Epithelial cell of proximal tubule (primary cell): ENCODE results near the gene RAPGEFL1. TPM values are rescaled to one million over a fixed set of nuclear protein-coding genes. Genes with fewer than 3 reads are reported as not detected.

Experiments
- DNase-seq: peaks from one replicate; pipeline ENCODE4 v3.0.0-alpha.2; 2011; ENCODE audit warnings: low read depth
- H3K4me3 ChIP-seq: 2 replicates; pipeline ENCODE4 v1.5.1; 2011; ENCODE audit warnings: low read depth, mild to moderate bottlenecking, low read length
- CTCF ChIP-seq: conservative IDR thresholded peaks from 2 replicates; pipeline ENCODE4 v1.5.1; 2012; ENCODE audit warnings: low read depth, mild to moderate bottlenecking, low read length
- total RNA-seq: library from RNA; depleted of rRNA; stranded (reverse); fragments of >200 nt; gene quantifications from 2 replicates; pipeline ENCODE4 v1.2.3, GENCODE V29; 2015

RAPGEFL1 gene
- total RNA-seq, 1 donor from 2014 or later: 2.8 TPM

GRCh38 chr17:40173091-40173777 is 4.0 kb upstream of the RAPGEFL1 start:
- TF ChIP-seq CTCF: no peak
- no peak overlapping the region for H3K4me3 ChIP-seq
- no peak for DNase-seq

GRCh38 chr17:40173778-40174135 is 3.5 kb upstream of the RAPGEFL1 start:
- TF ChIP-seq CTCF: no peak
- DNase-seq: no peak
- H3K4me3 ChIP-seq: no peak overlapping the region

- no peak for DNase-seq
- TF ChIP-seq CTCF: no peak
- H3K4me3 ChIP-seq: no peak overlapping the region
Measured at GRCh38 chr17:40174514-40174913, 2.8 kb upstream of the RAPGEFL1 start.

- no peak overlapping the region for H3K4me3 ChIP-seq
- no peak for DNase-seq
- TF ChIP-seq CTCF: no peak
Measured at GRCh38 chr17:40175928-40176753, 1.1 kb upstream of the RAPGEFL1 start.

GRCh38 chr17:40176754-40177110 is 538 bp upstream of the RAPGEFL1 start:
- DNase-seq: no peak
- TF ChIP-seq CTCF: no peak
- no peak overlapping the region for H3K4me3 ChIP-seq

GRCh38 chr17:40178021-40178601 is 841 bp downstream of the RAPGEFL1 start:
- H3K4me3 ChIP-seq: no peak overlapping the region
- DNase-seq: no peak
- no peak for TF ChIP-seq CTCF
